ENCODE measurements around the gene LLPH.
A peak's percentile ranks its signal among the peaks of the same experiment; 100 is the strongest.

The LLPH gene

DNA sequence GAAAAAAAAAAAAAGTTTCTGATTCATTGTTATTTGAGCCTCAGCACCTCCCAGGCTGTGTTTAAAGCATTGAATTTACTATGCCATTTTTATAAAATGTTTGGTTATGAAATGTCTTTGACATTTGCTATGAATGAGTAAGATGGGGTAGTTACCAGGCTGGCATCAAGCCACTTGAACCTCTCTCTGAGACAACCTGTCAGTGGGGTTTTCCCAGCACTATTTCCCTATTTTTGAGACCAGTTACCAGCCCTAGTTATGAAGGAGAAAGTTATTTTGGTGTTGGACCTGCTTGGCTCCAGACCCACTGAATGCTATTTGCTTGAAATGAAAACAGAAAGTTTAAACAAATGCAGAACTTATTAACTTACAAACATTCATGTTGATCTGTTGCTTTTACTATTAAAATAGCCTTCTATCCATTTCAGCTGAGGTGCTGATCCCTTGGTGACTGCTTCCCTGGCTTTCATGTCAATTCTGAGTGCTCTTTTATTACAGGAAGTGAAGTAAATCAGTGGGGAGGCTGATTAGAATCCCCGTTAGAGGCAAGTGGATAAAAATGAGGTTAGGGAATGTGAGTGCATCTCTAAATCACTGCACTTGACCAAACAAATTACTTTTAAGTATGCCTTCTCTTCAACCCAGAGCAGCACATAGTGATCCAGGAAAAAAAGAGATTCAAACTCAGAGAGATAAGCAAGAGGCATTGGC is 37.8 kb downstream of the LLPH start:
- no peak for DNase-seq (ENCODE audit: low read depth, low spot score)

DNA sequence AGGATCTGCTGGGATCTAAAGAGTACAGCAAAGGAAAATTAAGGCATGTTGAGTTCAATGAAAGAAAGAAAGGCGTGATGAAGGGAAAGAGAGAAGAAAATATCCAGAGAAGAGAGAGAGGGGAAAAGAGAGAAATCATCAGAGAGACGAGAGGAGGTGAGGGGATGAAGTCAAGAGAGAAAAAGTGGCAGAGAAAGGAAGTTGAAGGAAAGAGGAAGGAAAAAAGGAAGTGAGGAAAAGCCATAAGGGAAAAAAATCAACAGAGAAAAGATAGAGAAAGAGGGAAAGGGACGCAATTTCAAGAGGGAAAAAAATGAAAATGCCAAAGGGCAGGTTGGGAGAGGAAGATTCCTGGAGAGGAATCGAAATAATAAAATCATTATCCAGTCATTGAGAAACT is 40.4 kb downstream of the LLPH start:
- DNase-seq (ENCODE audit: low read depth, low spot score): no peak

DNA sequence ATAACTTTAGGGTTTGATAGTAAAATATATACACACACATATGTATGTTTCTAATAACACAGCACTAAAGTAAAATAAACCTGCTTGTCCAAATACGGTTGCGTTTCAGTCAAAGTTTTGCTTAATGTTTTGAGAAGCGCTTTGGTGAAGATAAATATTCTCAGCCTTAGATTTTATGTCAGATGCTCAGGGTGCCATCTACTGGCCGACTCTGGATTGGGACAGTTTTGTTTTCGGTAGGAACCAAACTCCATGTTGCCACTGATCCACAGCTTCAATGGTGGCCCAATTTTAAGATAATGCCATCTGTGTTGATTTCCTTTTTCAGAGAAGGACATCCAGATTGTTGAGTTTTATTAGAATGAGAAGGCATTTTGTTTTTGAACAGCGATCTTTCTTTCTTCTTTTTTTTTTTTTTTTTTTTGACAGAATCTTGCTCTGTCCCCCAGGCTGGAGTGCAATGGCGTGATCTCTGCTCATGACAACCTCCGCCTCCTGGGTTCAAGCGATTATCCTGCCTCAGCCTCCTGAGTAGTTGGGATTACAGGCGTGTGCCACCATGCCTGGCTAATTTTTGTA is 43.1 kb downstream of the LLPH start:
- DNase-seq (ENCODE audit: low read depth, low spot score): peak; percentile 58

DNA sequence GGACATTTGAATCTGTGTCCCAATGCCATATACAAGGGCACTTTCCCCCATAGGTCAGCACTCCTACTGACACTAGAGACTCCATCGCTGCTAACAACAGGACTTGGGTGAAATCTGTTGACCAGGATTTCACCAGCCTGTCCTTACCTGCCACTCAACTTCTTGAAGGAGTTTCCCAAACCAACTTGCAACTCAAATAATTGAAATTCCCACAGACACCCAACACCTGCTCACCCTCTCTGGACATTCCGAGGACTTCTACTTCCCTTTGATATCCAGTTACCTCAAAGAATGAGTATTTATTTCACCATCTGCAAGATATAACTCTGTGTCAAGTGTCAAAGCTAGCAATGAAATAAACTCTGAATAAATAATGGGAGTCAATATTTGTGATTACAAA is 44.6 kb downstream of the LLPH start:
- no peak for DNase-seq (ENCODE audit: low read depth, low spot score)

DNA sequence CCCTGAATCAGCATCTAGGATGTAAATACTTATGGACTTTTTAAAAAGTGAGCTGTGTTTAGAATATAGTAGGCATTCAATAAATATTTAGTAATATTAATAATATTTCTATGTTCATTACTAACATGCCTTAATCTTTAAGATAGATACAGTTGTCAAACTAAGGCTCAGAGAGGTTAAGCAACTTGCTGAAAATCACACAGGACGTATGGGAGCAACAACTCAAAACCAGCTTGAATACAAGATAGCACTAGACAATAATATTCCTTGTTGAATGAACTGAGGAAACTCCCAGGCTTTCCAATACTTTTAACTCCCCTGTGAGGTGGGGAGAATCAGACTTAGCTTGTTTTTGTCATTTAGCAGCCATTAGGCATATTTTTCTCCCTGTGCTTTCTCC is 45.3 kb downstream of the LLPH start:
- no peak for DNase-seq (ENCODE audit: low read depth, low spot score)

DNA sequence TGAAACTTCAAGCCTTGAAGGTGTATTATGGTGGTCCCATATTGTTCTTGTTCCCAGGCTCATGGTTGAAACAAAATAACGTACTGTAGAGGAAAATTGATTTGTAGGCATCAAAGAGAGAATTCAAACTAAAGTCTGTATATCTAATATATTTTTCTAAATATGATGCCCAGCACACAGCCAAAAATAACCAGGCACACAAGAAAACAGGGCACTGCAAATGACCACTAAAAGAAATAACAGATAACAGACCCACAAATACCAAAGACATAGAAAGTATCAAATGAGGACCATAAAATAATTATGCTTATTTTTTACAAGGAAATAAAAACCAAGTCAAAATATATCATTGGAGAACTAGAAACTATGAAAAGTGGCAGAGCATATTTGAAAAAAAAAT is 46.8 kb downstream of the LLPH start:
- DNase-seq (ENCODE audit: low read depth, low spot score): no peak

DNA sequence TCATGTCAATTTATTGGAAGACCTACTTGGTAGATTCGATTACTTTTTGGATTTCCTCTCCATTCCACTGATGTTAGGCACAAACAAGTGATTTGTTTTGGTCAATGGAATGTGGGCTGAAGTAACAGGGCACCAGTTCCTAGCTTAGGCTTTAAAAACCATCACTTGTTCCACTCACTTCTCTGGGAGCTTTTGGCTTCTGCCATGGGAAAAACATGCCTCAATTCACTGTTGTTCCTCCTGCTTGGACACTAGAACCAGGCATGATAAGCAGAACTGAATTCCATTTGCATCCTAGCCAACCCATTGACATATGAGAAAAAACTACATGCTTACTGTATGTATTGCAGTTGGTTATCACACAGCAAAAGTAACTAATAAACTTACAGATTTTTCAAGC is 47.8 kb downstream of the LLPH start:
- no peak for DNase-seq (ENCODE audit: low read depth, low spot score)

DNA sequence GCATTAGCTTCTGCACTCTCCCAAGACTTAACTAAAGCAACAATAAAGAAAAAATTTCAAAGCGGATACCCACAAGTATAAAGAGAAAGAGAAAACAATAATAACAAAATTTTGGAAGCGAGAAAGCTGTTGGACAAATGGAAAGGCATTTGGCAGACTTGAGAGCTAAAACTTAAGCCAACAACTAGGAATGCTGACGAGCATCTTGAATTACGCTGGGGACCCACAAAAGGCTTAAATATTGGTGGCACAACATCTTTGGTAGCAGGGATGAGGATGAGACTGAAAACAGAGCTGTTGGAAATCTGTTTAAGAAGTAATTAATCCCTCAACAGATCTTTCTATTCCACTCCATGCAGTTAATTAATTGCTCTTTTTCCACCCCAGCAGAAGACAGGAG is 49.8 kb downstream of the LLPH start:
- DNase-seq (ENCODE audit: low read depth, low spot score): no peak

DNA sequence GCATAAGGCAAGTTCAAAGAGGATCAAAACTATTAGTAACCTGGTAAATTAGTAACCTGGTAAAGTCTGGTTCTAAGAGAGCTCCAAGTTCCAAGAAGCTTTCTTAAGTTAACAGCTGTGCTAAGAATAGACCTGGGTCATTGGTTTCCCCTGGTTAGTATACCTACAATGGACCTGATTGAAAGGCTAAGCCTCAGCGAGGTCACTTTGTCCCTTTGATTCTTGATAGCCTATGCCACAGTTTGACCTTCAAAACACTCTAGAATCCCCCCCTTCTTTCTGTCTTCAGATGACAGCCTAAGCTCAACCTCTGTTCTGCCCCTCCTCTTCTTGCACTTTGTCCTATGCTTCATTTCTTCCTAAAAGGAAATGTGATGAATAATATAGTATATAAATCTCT is 53.0 kb downstream of the LLPH start:
- no peak for DNase-seq (ENCODE audit: low read depth, low spot score)

DNA sequence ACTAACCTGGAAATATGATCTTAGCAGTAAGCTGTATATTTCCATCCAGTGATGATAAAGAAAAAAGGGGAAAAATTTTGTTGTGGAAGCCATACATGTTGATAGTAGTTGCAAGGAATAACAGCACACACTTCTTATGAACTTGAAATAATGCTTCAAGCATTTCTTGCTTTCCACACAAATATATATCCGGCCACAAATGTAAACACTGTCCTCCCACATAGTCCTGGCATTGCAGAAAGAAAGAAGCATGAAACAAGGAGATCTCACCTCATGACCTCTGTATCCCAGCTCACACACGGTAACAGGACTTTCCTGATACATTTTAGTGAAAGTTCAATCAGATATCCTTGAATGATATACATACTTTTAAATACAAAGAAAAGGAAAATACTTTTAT is 56.0 kb downstream of the LLPH start:
- DNase-seq (ENCODE audit: low read depth, low spot score): no peak

DNA sequence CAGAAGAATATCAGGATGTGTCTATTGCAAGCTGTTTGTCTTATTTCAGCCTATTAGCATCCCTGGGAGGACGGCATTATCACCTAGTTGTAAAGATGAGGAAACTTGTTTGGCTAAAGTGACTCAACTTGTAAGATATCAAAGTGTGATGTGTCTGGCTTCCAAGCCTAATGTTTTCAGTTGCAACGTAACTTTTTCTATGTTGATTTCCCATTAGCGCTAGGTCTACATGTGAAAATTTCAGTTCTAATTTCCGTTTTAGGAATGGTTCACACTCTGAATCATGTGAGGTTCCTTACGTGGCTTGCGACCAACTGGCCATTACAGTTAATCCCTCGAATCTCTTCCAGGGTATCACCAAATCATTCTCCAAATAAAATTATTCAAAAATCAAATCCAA is 58.0 kb downstream of the LLPH start:
- DNase-seq (ENCODE audit: low read depth, low spot score): no peak

DNA sequence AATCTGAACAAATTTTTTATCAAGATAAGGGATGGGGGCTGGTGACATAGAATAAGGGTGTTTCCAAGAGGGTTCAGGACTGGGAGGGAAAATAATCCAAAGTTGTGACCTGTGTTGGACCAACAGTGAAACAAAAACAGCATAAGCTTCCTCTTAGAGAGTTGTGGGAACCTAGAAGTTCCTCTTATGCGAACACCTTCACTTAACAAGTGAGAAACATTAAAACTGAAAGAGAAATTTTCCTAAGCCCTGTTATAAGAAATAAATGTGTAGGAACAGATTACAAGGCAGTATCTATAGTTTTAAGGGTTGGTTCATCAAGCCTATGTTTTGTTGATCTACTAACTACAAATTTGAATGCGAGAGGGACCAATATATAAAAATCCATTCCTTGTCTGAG is 58.4 kb downstream of the LLPH start:
- no peak for DNase-seq (ENCODE audit: low read depth, low spot score)

DNA sequence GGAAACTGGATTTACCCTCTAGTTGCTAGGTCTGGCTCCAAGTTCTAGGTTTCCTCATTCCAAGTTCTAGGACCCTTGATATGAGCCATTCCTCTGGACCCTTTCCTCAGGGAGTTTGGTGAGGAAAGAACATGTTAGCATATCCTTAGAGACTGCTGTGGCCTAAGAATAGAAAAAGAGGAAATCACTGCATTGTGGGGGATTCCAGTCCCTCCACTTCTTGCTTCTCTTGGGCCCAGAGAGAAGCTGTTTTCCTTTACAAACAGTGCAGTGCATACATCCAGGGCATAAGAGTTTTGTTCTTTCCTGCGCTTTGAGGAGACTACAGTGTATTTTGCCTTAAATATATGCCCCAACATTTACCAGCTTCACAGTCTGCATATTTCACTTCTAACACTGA is 59.0 kb downstream of the LLPH start:
- DNase-seq (ENCODE audit: low read depth, low spot score): no peak

DNA sequence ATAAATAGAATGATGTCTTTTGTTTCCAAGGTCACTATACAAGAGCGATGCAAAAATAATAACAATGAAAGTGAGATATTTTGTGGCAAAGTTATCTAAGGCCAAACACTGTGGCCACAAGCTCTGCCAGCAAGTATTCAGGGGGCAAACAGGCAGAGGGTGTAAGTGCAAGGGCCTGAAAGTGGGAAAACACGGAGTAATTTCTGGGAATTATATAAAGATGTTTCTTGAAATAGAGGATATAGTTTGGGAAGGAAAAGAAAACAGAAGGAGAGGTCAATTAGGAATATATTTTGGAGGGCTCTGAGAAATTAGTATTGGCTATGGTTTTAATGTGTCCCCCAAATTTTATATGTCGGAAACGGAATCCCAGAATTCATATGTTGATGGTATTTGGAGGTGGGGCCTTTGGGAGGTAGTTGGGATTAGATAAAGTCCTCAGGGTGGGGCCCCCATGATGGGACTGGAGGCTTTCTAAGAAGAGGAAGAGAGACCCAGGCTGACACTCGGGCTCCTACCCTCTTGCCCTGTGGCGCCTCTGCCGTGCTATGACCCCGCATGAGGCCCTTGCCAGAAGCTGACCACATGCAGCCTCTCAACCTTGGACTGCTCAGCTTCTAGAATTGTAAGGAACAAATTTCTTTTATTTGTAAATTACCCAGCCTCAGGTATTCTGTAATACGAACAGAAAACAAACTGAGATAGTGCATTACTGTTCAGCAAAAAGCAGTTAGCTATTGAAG is 60.0 kb downstream of the LLPH start:
- no peak for DNase-seq (ENCODE audit: low read depth, low spot score)

DNA sequence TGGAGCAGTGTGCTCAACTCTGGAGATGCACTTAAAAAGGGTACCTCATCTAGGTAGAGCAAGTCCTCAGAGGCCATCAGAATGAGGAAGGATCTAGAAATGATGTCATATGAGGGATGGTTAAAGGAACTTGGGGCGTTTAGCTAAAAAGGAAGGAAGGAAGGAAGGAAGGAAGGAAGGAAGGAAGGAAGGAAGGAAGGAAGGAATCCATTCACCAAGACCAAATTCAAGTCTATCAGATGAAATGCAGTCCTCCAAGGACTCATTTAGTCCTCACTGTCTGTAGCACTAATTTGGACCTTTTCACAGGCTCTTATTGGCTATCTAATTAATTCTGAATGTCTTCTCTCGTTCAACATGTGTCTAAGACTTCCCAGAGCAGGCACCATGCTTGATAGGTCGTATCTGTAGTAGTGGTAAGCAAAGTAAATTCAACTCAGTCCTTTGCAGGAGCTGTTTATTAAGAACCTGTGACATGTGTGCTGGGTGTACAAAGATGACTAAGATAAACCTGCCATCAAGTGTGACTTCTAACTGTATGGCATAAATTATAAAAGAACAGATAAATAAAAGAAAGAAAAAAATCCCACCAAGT is 63.5 kb downstream of the LLPH start:
- no peak for DNase-seq (ENCODE audit: low read depth, low spot score)
